ENCODE measurements around the gene MSH5.
"Not testable (repeated sequence)": the region's sequence is repeated elsewhere in the genome, so short reads cannot be mapped to it uniquely, and the experiment has no call there.

DNA sequence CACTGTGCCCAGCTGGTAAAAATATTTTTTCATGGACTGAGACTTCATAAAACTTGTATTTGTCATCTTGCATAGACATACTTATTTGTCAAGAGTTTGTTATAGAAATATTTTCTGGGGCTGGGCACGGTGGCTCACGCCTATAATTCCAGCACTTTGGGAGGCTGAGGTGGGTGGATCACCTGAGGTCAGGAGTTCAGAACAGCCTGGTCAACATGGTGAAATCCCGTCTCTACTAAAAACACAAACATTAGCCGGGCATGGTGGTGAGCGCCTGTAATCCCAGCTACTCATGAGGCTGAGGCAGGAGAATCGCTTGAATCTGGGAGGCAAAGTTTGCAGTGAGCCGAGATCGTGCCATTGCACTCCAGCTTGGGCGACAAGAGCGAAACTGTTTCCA is 68.8 kb downstream of the MSH5 start:
- not testable (repeated sequence) for TF ChIP-seq POLR2A, CTCF (IDR thresholded peaks at IDR 0.05)

All from esophagus squamous epithelium (tissue), 4 donors.